ENCODE measurements around the gene SCLY.

Gene SCLY

GRCh38 chr2:238060542-238061314, at the start of gene SCLY:
TSS of gene SCLY (plus strand) at chr2:238061001. CDS start at chr2:238061055, 54 bp downstream.
- peak within 1 kb of the TSS; percentile 89 for H3K4me3 ChIP-seq (ENCODE audit: low read length, poor library complexity, severe bottlenecking)
- H3F3A ChIP-seq (ENCODE audit: low read depth) = peaks cover 6% of the 10 kb centered on the region; the same call in 1 of the 2 replicates
- peaks cover 5% of the 10 kb centered on the region; the same call in 1 of the 2 replicates for H3K36me3 ChIP-seq (ENCODE audit: insufficient read depth, low read length)
- peak within 1 kb of the TSS; percentile 84 for H2AFZ ChIP-seq (ENCODE audit: low read length)
- TF ChIP-seq EZH2phosphoT487 (IDR thresholded peaks at IDR 0.05; ENCODE audit: borderline replicate concordance) (no peak), CTCF (conservative IDR thresholded peaks at IDR 0.05; ENCODE audit: low read length) (no peak)
- H3K9me2 ChIP-seq (replicated peaks; ENCODE audit: low read depth, low read length) = no peaks in the 10 kb centered on the region
- H3K9me3 ChIP-seq (ENCODE audit: insufficient read depth, low read depth, low read length) = no peaks in the 10 kb centered on the region
- peaks cover 38% of the 10 kb centered on the region for H3K4me1 ChIP-seq (ENCODE audit: insufficient read depth, low read length, poor library complexity, severe bottlenecking)
- no peaks in the 10 kb centered on the region for H4K20me1 ChIP-seq (ENCODE audit: insufficient read depth, low read length, poor library complexity, severe bottlenecking)
- H3K9ac ChIP-seq (ENCODE audit: low read depth, low read length, poor library complexity, severe bottlenecking) = peak within 1 kb of the TSS; percentile 97
- peaks cover 41% of the 10 kb centered on the region for H3K79me2 ChIP-seq (ENCODE audit: insufficient read depth, low read length)
- H3K27me3 ChIP-seq (ENCODE audit: insufficient read depth, low read length, poor library complexity, severe bottlenecking) = no peaks in the 10 kb centered on the region
- peak within 1 kb of the TSS; percentile 91 for H3K4me2 ChIP-seq (ENCODE audit: low read depth, low read length, poor library complexity, severe bottlenecking)

- peaks cover 21% of the 10 kb centered on the region; the same call in 1 of the 2 replicates for H3K79me2 ChIP-seq (ENCODE audit: insufficient read depth, low read length)
- peaks cover 43% of the 10 kb centered on the region; the same call in 1 of the 2 replicates for H3K36me3 ChIP-seq (ENCODE audit: insufficient read depth, low read length)
- no peak overlapping the region for H2AFZ ChIP-seq (ENCODE audit: low read length)
- peaks cover 6% of the 10 kb centered on the region for H3K4me1 ChIP-seq (ENCODE audit: insufficient read depth, low read length, poor library complexity, severe bottlenecking)
- H4K20me1 ChIP-seq (ENCODE audit: insufficient read depth, low read length, poor library complexity, severe bottlenecking) = peaks cover 7% of the 10 kb centered on the region
- no peaks in the 10 kb centered on the region for H3K27me3 ChIP-seq (ENCODE audit: insufficient read depth, low read length, poor library complexity, severe bottlenecking)
- H3F3A ChIP-seq (ENCODE audit: low read depth) = no peaks in the 10 kb centered on the region
- no peak for TF ChIP-seq CTCF (conservative IDR thresholded peaks at IDR 0.05; ENCODE audit: low read length)
- TF ChIP-seq EZH2phosphoT487 (IDR thresholded peaks at IDR 0.05; ENCODE audit: borderline replicate concordance) = no peak
- no peak overlapping the region for H3K4me3 ChIP-seq (ENCODE audit: low read length, poor library complexity, severe bottlenecking)
- no peak overlapping the region for H3K9ac ChIP-seq (ENCODE audit: low read depth, low read length, poor library complexity, severe bottlenecking)
- H3K9me3 ChIP-seq (ENCODE audit: insufficient read depth, low read depth, low read length) = no peaks in the 10 kb centered on the region
- no peak overlapping the region for H3K4me2 ChIP-seq (ENCODE audit: low read depth, low read length, poor library complexity, severe bottlenecking)
- no peaks in the 10 kb centered on the region for H3K9me2 ChIP-seq (replicated peaks; ENCODE audit: low read depth, low read length)
These were observed 47.0 kb upstream of the SCLY start for GRCh38 chr2:238013806-238014205.

GRCh38 chr2:238015705-238016104, 45.1 kb upstream of the SCLY start:
- no peak overlapping the region for H3K9ac ChIP-seq (ENCODE audit: low read depth, low read length, poor library complexity, severe bottlenecking)
- H2AFZ ChIP-seq (ENCODE audit: low read length) = no peak overlapping the region
- no peaks in the 10 kb centered on the region for H3K9me3 ChIP-seq (ENCODE audit: insufficient read depth, low read depth, low read length)
- H3K9me2 ChIP-seq (replicated peaks; ENCODE audit: low read depth, low read length) = no peaks in the 10 kb centered on the region
- H3F3A ChIP-seq (ENCODE audit: low read depth) = no peaks in the 10 kb centered on the region
- no peak overlapping the region for H3K4me2 ChIP-seq (ENCODE audit: low read depth, low read length, poor library complexity, severe bottlenecking)
- H3K27me3 ChIP-seq (ENCODE audit: insufficient read depth, low read length, poor library complexity, severe bottlenecking) = no peaks in the 10 kb centered on the region
- peaks cover 5% of the 10 kb centered on the region for H4K20me1 ChIP-seq (ENCODE audit: insufficient read depth, low read length, poor library complexity, severe bottlenecking)
- peaks cover 14% of the 10 kb centered on the region; the same call in 1 of the 2 replicates for H3K79me2 ChIP-seq (ENCODE audit: insufficient read depth, low read length)
- TF ChIP-seq EZH2phosphoT487 (IDR thresholded peaks at IDR 0.05; ENCODE audit: borderline replicate concordance) = no peak
- peak; percentile 64 for TF ChIP-seq CTCF (conservative IDR thresholded peaks at IDR 0.05; ENCODE audit: low read length)
- H3K36me3 ChIP-seq (ENCODE audit: insufficient read depth, low read length) = peaks cover 50% of the 10 kb centered on the region; the same call in 1 of the 2 replicates
- H3K4me3 ChIP-seq (ENCODE audit: low read length, poor library complexity, severe bottlenecking) = no peak overlapping the region
- H3K4me1 ChIP-seq (ENCODE audit: insufficient read depth, low read length, poor library complexity, severe bottlenecking) = peaks cover 8% of the 10 kb centered on the region
